Measurements from ENCODE around the gene MSH5. TPM values are rescaled to one million over a fixed set of nuclear protein-coding genes. Genes with fewer than 3 reads are reported as not detected.
"Not testable (repeated sequence)": the region's sequence is repeated elsewhere in the genome, so short reads cannot be mapped to it uniquely, and the experiment has no call there.

Gene MSH5
- total RNA-seq, 4 donors from 2014 or later = 2.3 to 7.9 (median 6.8) TPM

DNA sequence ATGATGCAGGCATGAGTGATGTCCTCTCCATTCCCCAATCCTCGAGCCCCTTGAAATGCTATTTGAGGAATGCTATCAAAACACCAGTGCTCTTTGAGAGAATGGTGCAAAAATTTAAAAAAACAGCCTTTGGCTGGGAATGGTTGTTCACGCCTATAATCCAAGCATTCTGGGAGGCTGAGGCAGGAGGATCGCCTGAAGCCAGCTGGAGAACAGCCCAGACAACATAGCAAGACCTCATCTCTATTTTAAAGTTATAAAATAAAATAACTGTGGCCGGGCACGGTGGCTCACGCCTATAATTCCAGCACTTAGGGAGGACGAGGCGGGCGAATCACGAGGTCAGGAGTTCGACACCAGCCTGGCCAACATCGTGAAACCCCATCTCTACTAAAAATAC is 60.0 kb downstream of the MSH5 start:
- Histone ChIP-seq H3K4me1 (peaks cover 3 to 27% (median 8%) of the 10 kb centered on the region in 3 donors), H3K27ac (no peak overlapping the region), H3K27me3 (no peaks in the 10 kb centered on the region), H3K36me3 (peaks cover 0 to 42% (median 0%) of the 10 kb centered on the region in 3 donors), H3K9me3 (no peaks in the 10 kb centered on the region), H3K4me3 (no peak overlapping the region)
- 86 to 88% methylated on average over 11 to 12 of the region's 12 CpGs for WGBS, 2 donors
- TF ChIP-seq, protein P1, sequence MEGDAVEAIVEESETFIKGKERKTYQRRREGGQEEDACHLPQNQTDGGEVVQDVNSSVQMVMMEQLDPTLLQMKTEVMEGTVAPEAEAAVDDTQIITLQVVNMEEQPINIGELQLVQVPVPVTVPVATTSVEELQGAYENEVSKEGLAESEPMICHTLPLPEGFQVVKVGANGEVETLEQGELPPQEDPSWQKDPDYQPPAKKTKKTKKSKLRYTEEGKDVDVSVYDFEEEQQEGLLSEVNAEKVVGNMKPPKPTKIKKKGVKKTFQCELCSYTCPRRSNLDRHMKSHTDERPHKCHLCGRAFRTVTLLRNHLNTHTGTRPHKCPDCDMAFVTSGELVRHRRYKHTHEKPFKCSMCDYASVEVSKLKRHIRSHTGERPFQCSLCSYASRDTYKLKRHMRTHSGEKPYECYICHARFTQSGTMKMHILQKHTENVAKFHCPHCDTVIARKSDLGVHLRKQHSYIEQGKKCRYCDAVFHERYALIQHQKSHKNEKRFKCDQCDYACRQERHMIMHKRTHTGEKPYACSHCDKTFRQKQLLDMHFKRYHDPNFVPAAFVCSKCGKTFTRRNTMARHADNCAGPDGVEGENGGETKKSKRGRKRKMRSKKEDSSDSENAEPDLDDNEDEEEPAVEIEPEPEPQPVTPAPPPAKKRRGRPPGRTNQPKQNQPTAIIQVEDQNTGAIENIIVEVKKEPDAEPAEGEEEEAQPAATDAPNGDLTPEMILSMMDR (IDR thresholded peaks at IDR 0.05) = no peak
- no peak for TF ChIP-seq POLR2A (IDR thresholded peaks at IDR 0.05)
- intact Hi-C loops (cut with DNase I) = no loop called here
- no peak for DNase-seq

DNA sequence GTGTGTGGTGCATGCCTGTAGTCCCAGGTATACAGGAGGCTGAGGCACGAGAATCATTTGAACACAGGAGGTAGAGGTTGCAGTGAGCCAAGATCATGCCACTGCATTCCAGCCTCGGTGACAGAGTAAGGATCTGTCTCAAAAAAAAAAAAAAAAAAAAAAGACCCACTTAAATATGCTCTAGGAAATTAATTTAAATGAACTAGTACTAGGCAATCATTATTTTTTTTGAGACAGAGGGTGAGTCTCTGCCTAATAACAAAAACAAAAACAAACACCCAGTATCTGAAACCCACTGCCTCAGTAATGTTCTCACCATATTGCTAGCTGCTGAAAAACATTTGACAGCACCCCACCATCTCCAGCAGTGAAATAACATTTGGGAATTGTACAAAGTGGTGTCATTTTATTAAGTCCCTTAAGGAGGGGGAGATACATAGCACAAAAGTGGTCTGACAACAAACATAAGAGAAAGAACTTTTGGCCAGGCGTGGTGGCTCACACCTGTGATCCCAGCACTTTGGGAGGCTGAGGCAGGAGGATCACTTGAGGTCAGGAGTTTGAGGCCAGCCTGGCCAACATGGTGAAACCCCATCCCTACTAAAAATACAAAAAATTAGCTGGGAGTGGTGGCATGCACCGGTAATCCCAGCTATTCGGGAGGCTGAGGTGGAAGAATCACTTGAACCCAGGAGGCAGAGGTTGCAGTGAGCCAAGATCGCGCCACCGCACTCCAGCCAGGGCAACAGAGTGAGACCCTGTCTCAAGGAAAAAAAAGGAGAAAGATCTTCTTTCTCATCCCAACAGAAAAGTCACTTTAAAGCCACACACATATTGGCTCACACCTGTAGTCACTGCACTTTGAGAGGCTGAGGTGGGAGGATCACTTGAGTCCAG is 61.5 kb downstream of the MSH5 start:
- H3K9me3 ChIP-seq; H3K27me3 ChIP-seq; DNase-seq; intact Hi-C loops (cut with DNase I); H3K27ac ChIP-seq; H3K4me3 ChIP-seq: not testable (repeated sequence)
- WGBS, 2 donors = 91 to 92% methylated on average over 8 of the region's 8 CpGs
- H3K36me3 ChIP-seq = peaks cover 0 to 42% (median 0%) of the 10 kb centered on the region in 3 donors
- H3K4me1 ChIP-seq = peaks cover 8 to 34% (median 13%) of the 10 kb centered on the region in 3 donors

DNA sequence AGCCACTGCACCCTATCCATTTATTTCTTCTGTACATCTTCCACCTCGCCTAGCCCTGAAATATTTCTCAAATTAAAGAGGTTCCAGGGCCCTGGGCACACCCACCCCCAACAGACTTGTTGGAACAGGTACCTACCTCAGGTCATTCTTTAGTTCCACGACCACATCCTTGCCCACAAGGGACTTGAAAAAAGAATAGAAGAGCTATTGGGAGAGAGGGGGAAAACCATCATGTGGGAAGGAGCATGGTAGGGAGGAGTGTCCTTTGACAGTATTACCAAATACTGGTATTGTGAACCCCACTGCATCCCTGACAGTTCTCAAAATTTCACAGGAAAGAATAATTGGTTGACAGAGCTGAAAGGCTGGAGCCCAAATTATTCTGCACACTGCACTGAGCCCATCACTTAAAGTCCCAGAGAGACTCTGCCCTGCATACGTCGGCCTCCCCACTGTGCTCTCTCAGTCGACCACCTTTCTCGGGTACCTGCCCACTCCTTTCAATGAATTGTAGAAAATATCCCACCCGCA is 66.2 kb downstream of the MSH5 start:
- TF ChIP-seq, protein P1 (IDR thresholded peaks at IDR 0.05) = no peak
- TF ChIP-seq POLR2A (IDR thresholded peaks at IDR 0.05) = no peak
- Histone ChIP-seq H3K9me3 (no peaks in the 10 kb centered on the region), H3K36me3 (peaks cover 0 to 29% (median 0%) of the 10 kb centered on the region in 3 donors), H3K27ac (peak overlapping the region; percentile 85 to 98 (median 94)), H3K4me3 (peak overlapping the region; percentile 45 to 76 (median 62)), H3K4me1 (peaks cover 7 to 26% (median 16%) of the 10 kb centered on the region in 3 donors), H3K27me3 (no peaks in the 10 kb centered on the region)
- DNase-seq = no peak
- WGBS, 2 donors = 6 to 8% methylated on average over 7 of the region's 7 CpGs
- intact Hi-C loops (cut with DNase I) = no loop called here

DNA sequence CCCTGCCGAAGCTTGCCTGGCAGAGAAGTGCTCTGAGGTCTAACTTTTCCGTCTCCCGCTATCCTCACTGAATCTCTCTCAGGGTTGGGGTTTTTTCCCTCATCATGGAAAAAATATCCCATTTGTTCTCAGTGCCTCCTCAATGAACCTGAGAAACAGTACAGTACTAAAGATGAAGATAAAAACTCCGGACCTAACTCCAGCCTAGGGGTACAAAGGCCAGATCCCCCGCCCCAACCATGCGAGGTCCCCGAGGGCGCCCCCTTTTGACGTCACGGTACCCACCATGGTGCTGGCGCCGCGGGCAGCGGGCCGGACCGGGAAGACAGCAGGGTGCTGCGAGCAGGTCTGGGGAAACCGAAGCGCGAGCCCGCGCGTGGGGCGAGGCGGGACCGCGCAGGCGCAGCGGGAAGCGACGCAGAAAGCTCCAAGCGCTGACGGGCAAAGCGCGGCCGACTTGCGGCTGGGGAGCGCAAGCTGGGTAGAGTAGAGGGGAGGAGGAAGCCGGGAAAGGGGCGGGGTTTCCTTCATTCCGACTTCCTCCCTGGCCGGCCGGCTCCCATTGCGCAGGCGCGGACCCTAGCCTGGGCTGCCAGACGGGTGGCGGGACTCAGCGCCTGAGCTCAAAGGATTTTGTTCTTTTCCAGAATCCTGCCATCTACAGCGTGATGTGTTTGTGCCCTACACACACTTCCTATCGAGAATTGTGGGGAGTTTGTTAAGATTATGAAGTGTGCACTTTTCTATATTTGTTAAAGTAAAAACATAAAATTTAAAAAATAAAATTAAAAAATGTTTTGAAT is 66.9 kb downstream of the MSH5 start, which contains the start of gene LSM2:
Gene LSM2, minus strand, starts transcription at position 497 of the 803 bp plus-strand sequence. Its CDS starts 209 bp downstream, at position 288.
- peaks cover 0 to 22% (median 0%) of the 10 kb centered on the region in 3 donors for H3K36me3 ChIP-seq
- peak within 1 kb of the TSS; percentile 85 to 98 (median 94) for H3K27ac ChIP-seq
- H3K4me1 ChIP-seq = peaks cover 7 to 26% (median 16%) of the 10 kb centered on the region in 3 donors
- peak; percentile 79 for DNase-seq
- peak in 3 of 4 donors; percentile 58 to 89 (median 78) for TF ChIP-seq POLR2A (IDR thresholded peaks at IDR 0.05)
- TF ChIP-seq, protein P1 (IDR thresholded peaks at IDR 0.05) = peak in 4 of 6 experiments; percentile 1 to 53 (median 26)
- H3K27me3 ChIP-seq = no peaks in the 10 kb centered on the region
- intact Hi-C loops (cut with DNase I) = no loop called here
- 0 to 1% methylated on average over 17 to 29 of the region's 51 CpGs for WGBS, 2 donors
- H3K4me3 ChIP-seq = peak within 1 kb of the TSS; percentile 45 to 76 (median 62)
- no peaks in the 10 kb centered on the region for H3K9me3 ChIP-seq

DNA sequence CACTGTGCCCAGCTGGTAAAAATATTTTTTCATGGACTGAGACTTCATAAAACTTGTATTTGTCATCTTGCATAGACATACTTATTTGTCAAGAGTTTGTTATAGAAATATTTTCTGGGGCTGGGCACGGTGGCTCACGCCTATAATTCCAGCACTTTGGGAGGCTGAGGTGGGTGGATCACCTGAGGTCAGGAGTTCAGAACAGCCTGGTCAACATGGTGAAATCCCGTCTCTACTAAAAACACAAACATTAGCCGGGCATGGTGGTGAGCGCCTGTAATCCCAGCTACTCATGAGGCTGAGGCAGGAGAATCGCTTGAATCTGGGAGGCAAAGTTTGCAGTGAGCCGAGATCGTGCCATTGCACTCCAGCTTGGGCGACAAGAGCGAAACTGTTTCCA is 68.8 kb downstream of the MSH5 start:
- H3K27ac ChIP-seq; H3K9me3 ChIP-seq; H3K4me3 ChIP-seq; H3K36me3 ChIP-seq; intact Hi-C loops (cut with DNase I); DNase-seq; H3K27me3 ChIP-seq: not testable (repeated sequence)
- 83 to 92% methylated on average over 5 to 10 of the region's 10 CpGs for WGBS, 2 donors
- peaks cover 11 to 38% (median 25%) of the 10 kb centered on the region in 3 donors for H3K4me1 ChIP-seq

Measured in esophagus squamous epithelium (tissue), 5 donors.